Peyer's patch (tissue), 4 donors: ENCODE data around the gene ST7.

Experiments
- CTCF ChIP-seq, 6 experiments: fragments of 450-650 bp in 4 of 6; fragments of 200-600 bp in 2 of 6; sonication (generic) in 1 of 6; IDR thresholded peaks; one replicate each; pipeline ENCODE4 v1.5.1; 2017 to 2019; ENCODE audit warnings: antibody characterized with exemption in 6 of 6, mild to moderate bottlenecking in 3 of 6, moderate library complexity in 1 of 6
- POLR2A ChIP-seq, 2 donors: fragments of 450-650 bp; IDR thresholded peaks; one replicate each; pipeline ENCODE4 v1.5.1; 2017; ENCODE audit warnings: antibody characterized with exemption in 2 of 2, mild to moderate bottlenecking in 2 of 2, moderate library complexity in 2 of 2

- TF ChIP-seq POLR2A (IDR thresholded peaks at IDR 0.05) (no peak), CTCF (IDR thresholded peaks at IDR 0.05) (peak; percentile 57 to 93 (median 84))
These were observed 166.1 kb downstream of the ST7 start for GRCh38 chr7:117119192-117119924.
